K562 (cell line): Measurements from ENCODE around the gene SLC17A9. TPM values are rescaled to one million over a fixed set of nuclear protein-coding genes. Genes with fewer than 3 reads are reported as not detected.
A peak's percentile ranks its signal among the peaks of the same experiment; 100 is the strongest.

Source experiments
- BCL6 ChIP-seq: fragments of 250-450 bp; sonication (Bioruptor Pico); IDR thresholded peaks from 2 replicates; pipeline ENCODE4 v1.4.0; 2020
- E2F5 ChIP-seq: sonication (generic); formaldehyde crosslinking; IDR thresholded peaks from 2 replicates; pipeline ENCODE4 v1.8.0; 2022; ENCODE audit warnings: mild to moderate bottlenecking, missing genetic modification reagents
- E2F6 ChIP-seq, 2 experiments: IDR thresholded peaks; 2 replicates each; pipeline ENCODE4 v1.6.1; 2011; ENCODE audit warnings: borderline replicate concordance in 1 of 2, control low read depth in 1 of 2, low read depth in 1 of 2, low read length in 1 of 2, mild to moderate bottlenecking in 1 of 2, mixed read lengths in 1 of 2, moderate library complexity in 1 of 2; ENCODE audit not compliant: insufficient read depth in 1 of 2, insufficient read length in 1 of 2, poor library complexity in 1 of 2, severe bottlenecking in 1 of 2; ENCODE audit errors: extremely low read depth in 1 of 2
- ELK1 ChIP-seq: sonication (generic); formaldehyde crosslinking; IDR thresholded peaks from 2 replicates; pipeline ENCODE4 v1.8.1; 2022; ENCODE audit warnings: missing genetic modification reagents
- ETS2 ChIP-seq: IDR thresholded peaks from 2 replicates; pipeline ENCODE4 v1.6.1; 2016; ENCODE audit warnings: borderline replicate concordance, missing genetic modification characterization, mild to moderate bottlenecking, moderate library complexity, missing compliant biosample characterization; ENCODE audit not compliant: poor library complexity, severe bottlenecking
- FOS ChIP-seq: IDR thresholded peaks from 3 replicates; pipeline ENCODE4 v1.6.1; 2011; ENCODE audit not compliant: insufficient read length; ENCODE audit errors: extremely low read depth
- HDAC8 ChIP-seq: fragments of 450-650 bp; IDR thresholded peaks from 2 replicates; pipeline ENCODE4 v1.6.1; 2016; ENCODE audit warnings: mild to moderate bottlenecking, missing genetic modification characterization, moderate library complexity, missing compliant biosample characterization
- MEIS2 ChIP-seq: fragments of 450-650 bp; IDR thresholded peaks from 2 replicates; pipeline ENCODE4 v1.6.1; 2014; ENCODE audit warnings: mild to moderate bottlenecking; ENCODE audit not compliant: partially characterized antibody
- MTA2 ChIP-seq: fragments of 450-650 bp; IDR thresholded peaks from 2 replicates; pipeline ENCODE4 v1.6.1; 2016; ENCODE audit warnings: low read depth
- MXI1 ChIP-seq: IDR thresholded peaks from 2 replicates; pipeline ENCODE4 v1.6.1; 2011; ENCODE audit warnings: low read depth, mild to moderate bottlenecking, improper control_type of control experiment, low read length
- MYC ChIP-seq, 2 experiments: fragments of 250-450 bp in 1 of 2; sonication (Bioruptor Pico) in 1 of 2; IDR thresholded peaks; 2 replicates each; pipeline versions ENCODE4 v1.5.1 to v1.6.1; 2012 to 2021; ENCODE audit warnings: low read depth in 2 of 2, borderline replicate concordance in 1 of 2, improper control_type of control experiment in 1 of 2, low read length in 1 of 2, mild to moderate bottlenecking in 1 of 2, moderate library complexity in 1 of 2
- NFIC ChIP-seq: fragments of 450-650 bp; IDR thresholded peaks from 2 replicates; pipeline ENCODE4 v1.6.1; 2017; ENCODE audit warnings: mild to moderate bottlenecking, inconsistent platforms
- RCOR1 ChIP-seq, 2 experiments: IDR thresholded peaks; 2 replicates each; pipeline ENCODE4 v1.6.1; 2012; ENCODE audit warnings: low read depth in 2 of 2, low read length in 2 of 2, borderline replicate concordance in 1 of 2, improper control_type of control experiment in 1 of 2
- SNRNP70 ChIP-seq: fragments of 200-400 bp; formaldehyde crosslinking; optimal IDR thresholded peaks from 2 replicates; pipeline ENCODE3; 2017; ENCODE audit warnings: low read depth, low read length
- SRF ChIP-seq, 2 experiments: fragments of 250-450, 450-650 bp in 1 of 2; sonication (Bioruptor Pico) in 1 of 2; sonication (generic) in 1 of 2; formaldehyde crosslinking; IDR thresholded peaks; 2 replicates each; pipeline versions ENCODE4 v1.5.0 to v1.5.1; 2020 to 2022; ENCODE audit warnings: mild to moderate bottlenecking in 1 of 2, missing genetic modification reagents in 1 of 2
- SUPT5H ChIP-seq: fragments of 450-650 bp; IDR thresholded peaks from 2 replicates; pipeline ENCODE4 v1.6.1; 2016
- TEAD1 ChIP-seq, 2 experiments: fragments of 450-650 bp in 1 of 2; sonication (generic) in 1 of 2; formaldehyde crosslinking; IDR thresholded peaks; 2 replicates each; pipeline versions ENCODE4 v1.4.0 to v1.8.0; 2020 to 2022; ENCODE audit warnings: mild to moderate bottlenecking in 2 of 2, missing genetic modification reagents in 1 of 2
- TGIF2 ChIP-seq: sonication (generic); formaldehyde crosslinking; IDR thresholded peaks from 2 replicates; pipeline ENCODE4 v1.8.1; 2022; ENCODE audit warnings: mild to moderate bottlenecking, missing genetic modification reagents, moderate library complexity
- ZBTB5 ChIP-seq: fragments of 450-650 bp; IDR thresholded peaks from 2 replicates; pipeline ENCODE4 v1.6.1; 2017; ENCODE audit warnings: antibody characterized with exemption
- ZNF589 ChIP-seq: fragments of 200-800 bp; sonication (Bioruptor generic); IDR thresholded peaks from 2 replicates; pipeline ENCODE4 v1.6.1; 2016; ENCODE audit warnings: low read depth, missing genetic modification characterization, missing compliant biosample characterization
- ZNF717 ChIP-seq: fragments of 250-450 bp; sonication (Bioruptor Pico); IDR thresholded peaks from 2 replicates; pipeline ENCODE4 v1.5.0; 2021
- polyA plus RNA-seq, 8 experiments: library from polyadenylated mRNA; depleted of rRNA in 4 of 8; stranded (reverse) in 5 of 8; unstranded in 3 of 8; fragments of >200 nt; fragmentation: Nextera tagmentation in 2 of 8; fragmentation: Illumina TruSeq in 1 of 8; extraction: Ambion mirVana in 2 of 8; extraction: Trizol in 1 of 8; gene quantifications; 2 replicates each; pipeline versions ENCODE4 v1.2.1 to v1.2.3, GENCODE V29; 2011 to 2014; ENCODE audit warnings: inconsistent platforms in 1 of 8, missing spikeins in 1 of 8
- total RNA-seq, 7 experiments: library from RNA; depleted of rRNA in 6 of 7; stranded (reverse); fragments of >200 nt in 6 of 7; fragmentation: Illumina TruSeq in 2 of 7; extraction: Trizol in 2 of 7; gene quantifications; 2 replicates each; pipeline versions ENCODE4 v1.2.1 to v1.2.3, GENCODE V29; 2011 to 2021; ENCODE audit warnings: low replicate concordance in 1 of 7

SLC17A9 gene
- total and polyA plus RNA-seq, 9 of the 15 experiments (the other 6 are each of a cell fraction or from before 2014, with no cell fraction given), result 0.04 to 0.31 TPM; not detected in 7

GRCh38 chr20:62925420-62926228 lies 26.9 kb upstream of the SLC17A9 start (continued):
- TF ChIP-seq ZBTB5 (no peak), ZNF589 (no peak), SNRNP70 (no peak), ELK1 (no peak), ETS2 (no peak), MXI1 (no peak), MEIS2 (no peak), NFIC (no peak), BCL6 (CRISPR knock-in tag) (no peak), MYC (IDR thresholded peaks at IDR 0.05; ENCODE audit: low read depth, low read length) (no peak; the same call in 1 of the 2 replicates), MYC (CRISPR knock-in tag; IDR thresholded peaks at IDR 0.05; ENCODE audit: borderline replicate concordance, low read depth) (0 out of 2 replicates have a peak, but pooled peaks have one; percentile 34), E2F6 (IDR thresholded peaks at IDR 0.05; ENCODE audit: borderline replicate concordance in 1 of 2, extremely low read depth in 1 of 2, insufficient read depth in 1 of 2, insufficient read length in 1 of 2, low read depth in 1 of 2, low read length in 1 of 2, poor library complexity in 1 of 2, severe bottlenecking in 1 of 2) (peak in 1 of 2 experiments; percentile 74), RCOR1 (IDR thresholded peaks at IDR 0.05; ENCODE audit: borderline replicate concordance in 1 of 2, low read depth in 2 of 2, low read length in 2 of 2) (no peak), ZNF717 (CRISPR knock-in tag) (no peak), TGIF2 (CRISPR knock-in tag) (no peak), MTA2 (no peak), FOS (no peak), SRF (CRISPR knock-in tag; IDR thresholded peaks at IDR 0.05) (0 out of 4 replicates have a peak, but pooled peaks of 1 of the 2 experiments have one; percentile 5), E2F5 (no peak), TEAD1 (CRISPR knock-in tag; IDR thresholded peaks at IDR 0.05) (no peak), HDAC8 (tag) (no peak), SUPT5H (no peak)
